ENCODE measurements around the gene ITGA2.

DNA sequence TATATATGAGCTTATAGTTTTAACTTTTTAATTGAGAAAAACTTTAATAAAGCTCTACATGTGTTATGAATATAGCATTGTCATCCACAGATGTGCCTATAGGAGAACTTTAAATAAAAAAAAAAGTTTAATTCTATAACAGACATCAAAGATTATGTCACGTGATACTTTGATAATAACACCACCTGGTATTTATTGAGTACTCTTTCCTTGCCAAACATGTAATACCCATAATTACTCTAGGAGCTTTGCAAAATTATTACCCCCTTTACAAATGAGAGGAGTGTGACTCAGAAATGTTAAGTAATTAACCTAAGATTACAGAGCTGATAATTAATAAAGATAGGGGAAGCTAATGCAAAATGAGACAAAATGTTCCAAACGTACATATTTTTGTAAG is 43.0 kb downstream of the ITGA2 start:
- TF ChIP-seq EZH2phosphoT487 (IDR thresholded peaks at IDR 0.05; ENCODE audit: borderline replicate concordance, low read length) (no peak), EZH2 (IDR thresholded peaks at IDR 0.05; ENCODE audit: low read length, unreplicated experiment) (no peak)
- TF ChIP-seq, protein P1, sequence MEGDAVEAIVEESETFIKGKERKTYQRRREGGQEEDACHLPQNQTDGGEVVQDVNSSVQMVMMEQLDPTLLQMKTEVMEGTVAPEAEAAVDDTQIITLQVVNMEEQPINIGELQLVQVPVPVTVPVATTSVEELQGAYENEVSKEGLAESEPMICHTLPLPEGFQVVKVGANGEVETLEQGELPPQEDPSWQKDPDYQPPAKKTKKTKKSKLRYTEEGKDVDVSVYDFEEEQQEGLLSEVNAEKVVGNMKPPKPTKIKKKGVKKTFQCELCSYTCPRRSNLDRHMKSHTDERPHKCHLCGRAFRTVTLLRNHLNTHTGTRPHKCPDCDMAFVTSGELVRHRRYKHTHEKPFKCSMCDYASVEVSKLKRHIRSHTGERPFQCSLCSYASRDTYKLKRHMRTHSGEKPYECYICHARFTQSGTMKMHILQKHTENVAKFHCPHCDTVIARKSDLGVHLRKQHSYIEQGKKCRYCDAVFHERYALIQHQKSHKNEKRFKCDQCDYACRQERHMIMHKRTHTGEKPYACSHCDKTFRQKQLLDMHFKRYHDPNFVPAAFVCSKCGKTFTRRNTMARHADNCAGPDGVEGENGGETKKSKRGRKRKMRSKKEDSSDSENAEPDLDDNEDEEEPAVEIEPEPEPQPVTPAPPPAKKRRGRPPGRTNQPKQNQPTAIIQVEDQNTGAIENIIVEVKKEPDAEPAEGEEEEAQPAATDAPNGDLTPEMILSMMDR (conservative IDR thresholded peaks at IDR 0.05; ENCODE audit: low read depth, low read length): no peak
